Neural progenitor cell (in vitro differentiated cells): ENCODE results near the gene TRIP13. TPM values are rescaled to one million over a fixed set of nuclear protein-coding genes. Genes with fewer than 3 reads are reported as not detected.
A peak's percentile ranks its signal among the peaks of the same experiment; 100 is the strongest.

ENCODE experiments used
- DNase-seq: peaks from one replicate; pipeline ENCODE4 v3.0.0-alpha.2; 2016; ENCODE audit warnings: low spot score
- H2AFZ ChIP-seq: fragments of 200-600 bp; sonication (generic); replicated peaks from 2 replicates; pipeline ENCODE4 v1.6.1; 2016; ENCODE audit warnings: antibody characterized with exemption
- H3F3A ChIP-seq: fragments of 200-600 bp; sonication (generic); 2 replicates; pipeline ENCODE4 v1.6.1; 2016; ENCODE audit warnings: antibody characterized with exemption, low read depth
- H3K27ac ChIP-seq: fragments of 200-600 bp; sonication (generic); 2 replicates; pipeline ENCODE4 v1.5.1; 2016; ENCODE audit warnings: mild to moderate bottlenecking
- H3K27me3 ChIP-seq: fragments of 200-600 bp; sonication (generic); 2 replicates; pipeline ENCODE4 v1.6.1; 2016; ENCODE audit warnings: mild to moderate bottlenecking, moderate library complexity
- H3K36me3 ChIP-seq: fragments of 200-600 bp; sonication (generic); 2 replicates; pipeline ENCODE4 v1.5.1; 2016
- H3K4me1 ChIP-seq: fragments of 200-600 bp; sonication (generic); 2 replicates; pipeline ENCODE4 v1.6.1; 2016; ENCODE audit warnings: mixed run types
- H3K4me2 ChIP-seq: fragments of 200-600 bp; sonication (generic); 2 replicates; pipeline ENCODE4 v1.6.1; 2016
- H3K4me3 ChIP-seq: fragments of 200-600 bp; sonication (generic); 2 replicates; pipeline ENCODE4 v1.5.1; 2016
- H3K79me2 ChIP-seq: fragments of 200-600 bp; sonication (generic); 2 replicates; pipeline ENCODE4 v1.6.1; 2016; ENCODE audit warnings: low read depth
- H3K9ac ChIP-seq: fragments of 200-600 bp; sonication (generic); 2 replicates; pipeline ENCODE4 v1.6.1; 2016
- H3K9me3 ChIP-seq: fragments of 200-600 bp; sonication (generic); 2 replicates; pipeline ENCODE4 v1.5.1; 2016; ENCODE audit warnings: low read depth
- H4K20me1 ChIP-seq: fragments of 200-600 bp; sonication (generic); 2 replicates; pipeline ENCODE4 v1.6.1; 2016; ENCODE audit warnings: low read depth
- H3K27ac Mint-ChIP-seq: 3 replicates; pipeline ENCODE4 v1.8.0; 2021; ENCODE audit warnings: mixed read lengths
- H3K27me3 Mint-ChIP-seq: 2 replicates; pipeline ENCODE4 v1.8.0; 2022; ENCODE audit warnings: low read depth, mild to moderate bottlenecking, inconsistent platforms, moderate library complexity, mixed read lengths; ENCODE audit not compliant: insufficient read depth
- H3K36me3 Mint-ChIP-seq: 3 replicates; pipeline ENCODE4 v1.8.0; 2021; ENCODE audit warnings: mixed read lengths
- H3K4me1 Mint-ChIP-seq: 3 replicates; pipeline ENCODE4 v1.8.0; 2021; ENCODE audit warnings: mixed read lengths
- H3K4me3 Mint-ChIP-seq: 3 replicates; pipeline ENCODE4 v1.8.0; 2021; ENCODE audit warnings: mild to moderate bottlenecking, moderate library complexity, mixed read lengths
- H3K9me3 Mint-ChIP-seq: 3 replicates; pipeline ENCODE4 v1.8.0; 2020; ENCODE audit warnings: mixed read lengths
- CTCF ChIP-seq: fragments of 200-600 bp; sonication (generic); IDR thresholded peaks from 2 replicates; pipeline ENCODE4 v1.5.1; 2017; ENCODE audit warnings: antibody characterized with exemption, mild to moderate bottlenecking
- EZH2 ChIP-seq: fragments of 200-600 bp; sonication (generic); IDR thresholded peaks from 2 replicates; pipeline ENCODE4 v1.6.1; 2017; ENCODE audit warnings: antibody characterized with exemption, mild to moderate bottlenecking, moderate library complexity
- EZH2phosphoT487 ChIP-seq: fragments of 200-600 bp; sonication (generic); IDR thresholded peaks from 2 replicates; pipeline ENCODE4 v1.6.1; 2017; ENCODE audit warnings: antibody characterized with exemption
- total RNA-seq: library from RNA; depleted of rRNA; stranded (reverse); fragments of >200 nt; gene quantifications from 2 replicates; pipeline ENCODE4 v1.2.3, GENCODE V29; 2015; ENCODE audit warnings: low replicate concordance

TRIP13 gene
- total RNA-seq, 1 donor from 2014 or later, result 32.3 TPM

- H3K4me3 Mint-ChIP-seq, result peak overlapping the region; percentile 11
- Histone ChIP-seq H2AFZ (no peak overlapping the region), H3K27ac (no peak overlapping the region), H3K9ac (no peak overlapping the region), H3K9me3 (no peaks in the 10 kb centered on the region), H3F3A (peaks cover 7% of the 10 kb centered on the region), H3K27me3 (peaks cover 34% of the 10 kb centered on the region), H3K4me3 (no peak overlapping the region), H3K4me1 (peaks cover 13% of the 10 kb centered on the region), H3K36me3 (no peaks in the 10 kb centered on the region), H3K79me2 (no peaks in the 10 kb centered on the region), H4K20me1 (no peaks in the 10 kb centered on the region), H3K4me2 (peak overlapping the region; percentile 35)
- DNase-seq, result no peak
- H3K27ac Mint-ChIP-seq, result no peak overlapping the region
- no peak for TF ChIP-seq EZH2phosphoT487
- peaks cover 44% of the 10 kb centered on the region for H3K4me1 Mint-ChIP-seq
- H3K9me3 Mint-ChIP-seq, result peaks cover 11% of the 10 kb centered on the region
- no peaks in the 10 kb centered on the region for H3K36me3 Mint-ChIP-seq
- peaks cover 9% of the 10 kb centered on the region for H3K27me3 Mint-ChIP-seq
Observed at GRCh38 chr5:944992-945685, 52.5 kb downstream of the TRIP13 start.

- peaks cover 44% of the 10 kb centered on the region for H3K4me1 Mint-ChIP-seq
- no peak overlapping the region for H3K4me3 ChIP-seq
Observed at GRCh38 chr5:945691-946551, 53.2 kb downstream of the TRIP13 start.

GRCh38 chr5:946720-947625, 54.3 kb downstream of the TRIP13 start:
- peak overlapping the region; percentile 47 for H3K27ac Mint-ChIP-seq
- no peak for DNase-seq

More at GRCh38 chr5:945691-946551, 53.2 kb downstream of the TRIP13 start:
- peak overlapping the region; percentile 35 for H3K4me2 ChIP-seq
- H4K20me1 ChIP-seq, result no peaks in the 10 kb centered on the region
- no peak overlapping the region for H3K27ac ChIP-seq
- peaks cover 8% of the 10 kb centered on the region for H3K27me3 Mint-ChIP-seq
- H3K27ac Mint-ChIP-seq, result peak overlapping the region; percentile 47
- DNase-seq, result peak; percentile 58
- TF ChIP-seq EZH2phosphoT487 (no peak), EZH2 (no peak), CTCF (no peak)
- no peak overlapping the region for H3K9ac ChIP-seq
- peak overlapping the region; percentile 41 for H3K4me3 Mint-ChIP-seq
- peaks cover 15% of the 10 kb centered on the region for H3K9me3 Mint-ChIP-seq
- H3K9me3 ChIP-seq, result no peaks in the 10 kb centered on the region
- no peaks in the 10 kb centered on the region for H3K36me3 Mint-ChIP-seq
- H2AFZ ChIP-seq, result no peak overlapping the region
- H3K36me3 ChIP-seq, result no peaks in the 10 kb centered on the region
- peaks cover 7% of the 10 kb centered on the region for H3F3A ChIP-seq
- no peaks in the 10 kb centered on the region for H3K79me2 ChIP-seq
- peaks cover 13% of the 10 kb centered on the region for H3K4me1 ChIP-seq
- peaks cover 34% of the 10 kb centered on the region for H3K27me3 ChIP-seq

More at GRCh38 chr5:946720-947625, 54.3 kb downstream of the TRIP13 start:
- H3K9ac ChIP-seq, result no peak overlapping the region
- H2AFZ ChIP-seq, result no peak overlapping the region
- H3K4me2 ChIP-seq, result peak overlapping the region; percentile 35
- peaks cover 6% of the 10 kb centered on the region for H3K27me3 Mint-ChIP-seq
- peaks cover 44% of the 10 kb centered on the region for H3K4me1 Mint-ChIP-seq
- no peak for TF ChIP-seq CTCF
- TF ChIP-seq EZH2phosphoT487, result no peak
- no peak for TF ChIP-seq EZH2
- H3K4me3 Mint-ChIP-seq, result peak overlapping the region; percentile 26
- peaks cover 13% of the 10 kb centered on the region for H3K4me1 ChIP-seq
- no peaks in the 10 kb centered on the region for H3K36me3 ChIP-seq
- H3K9me3 ChIP-seq, result no peaks in the 10 kb centered on the region
- H3K9me3 Mint-ChIP-seq, result peaks cover 16% of the 10 kb centered on the region
- H3K36me3 Mint-ChIP-seq, result no peaks in the 10 kb centered on the region
- peaks cover 24% of the 10 kb centered on the region for H3K27me3 ChIP-seq
- H3K79me2 ChIP-seq, result no peaks in the 10 kb centered on the region
- peaks cover 7% of the 10 kb centered on the region for H3F3A ChIP-seq
- no peak overlapping the region for H3K27ac ChIP-seq
- H4K20me1 ChIP-seq, result no peaks in the 10 kb centered on the region
- H3K4me3 ChIP-seq, result no peak overlapping the region
